GM21529 (cell line): ENCODE results near the gene GRIP2.
A peak's percentile ranks its signal among the peaks of the same experiment; 100 is the strongest.

Source experiments
- ATAC-seq: cut with Tn5 transposase; IDR thresholded peaks from one replicate; pipeline ENCODE4 v1.9.1; 2021; ENCODE audit not compliant: unreplicated experiment

The GRIP2 gene

DNA sequence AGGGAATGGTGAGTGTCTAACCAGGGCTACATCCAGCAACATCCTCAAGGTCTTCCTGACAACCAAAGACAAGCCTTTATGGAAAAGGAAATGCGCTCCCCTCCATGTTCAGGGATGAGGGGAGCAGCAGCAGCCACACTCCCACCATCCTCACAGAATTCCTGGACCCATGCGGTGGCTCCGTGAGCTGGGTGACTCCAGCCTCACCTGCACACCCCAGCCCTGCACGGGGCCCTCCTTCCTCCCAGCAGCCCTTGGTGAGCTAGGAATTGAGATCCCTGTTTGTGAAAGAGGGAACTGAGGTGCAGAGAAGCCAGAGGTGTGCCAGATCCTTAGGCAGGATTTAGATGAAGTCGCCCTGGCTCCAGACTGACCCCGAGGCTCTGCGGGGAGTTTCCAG lies 52.3 kb downstream of the GRIP2 start:
- no peak for ATAC-seq

DNA sequence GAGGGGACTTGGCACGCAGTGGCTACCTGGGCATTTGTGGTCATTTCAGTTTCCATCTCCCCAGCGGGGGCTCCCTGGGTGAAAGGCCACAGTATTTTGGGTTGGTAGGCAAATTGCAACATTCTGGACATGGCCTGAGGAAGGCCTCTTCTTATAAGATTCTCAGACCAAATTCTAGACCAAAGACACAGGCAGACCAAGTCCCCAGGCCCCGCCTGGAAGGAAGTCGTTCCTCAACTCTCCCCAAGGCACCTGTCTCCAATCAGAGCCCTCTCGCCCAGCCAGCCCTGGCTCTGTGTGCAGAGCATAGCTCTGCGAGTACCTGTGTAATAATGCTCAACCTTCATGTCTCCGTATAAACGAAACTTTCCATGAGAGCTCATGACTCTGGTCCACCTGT lies 53.1 kb downstream of the GRIP2 start:
- ATAC-seq: no peak

DNA sequence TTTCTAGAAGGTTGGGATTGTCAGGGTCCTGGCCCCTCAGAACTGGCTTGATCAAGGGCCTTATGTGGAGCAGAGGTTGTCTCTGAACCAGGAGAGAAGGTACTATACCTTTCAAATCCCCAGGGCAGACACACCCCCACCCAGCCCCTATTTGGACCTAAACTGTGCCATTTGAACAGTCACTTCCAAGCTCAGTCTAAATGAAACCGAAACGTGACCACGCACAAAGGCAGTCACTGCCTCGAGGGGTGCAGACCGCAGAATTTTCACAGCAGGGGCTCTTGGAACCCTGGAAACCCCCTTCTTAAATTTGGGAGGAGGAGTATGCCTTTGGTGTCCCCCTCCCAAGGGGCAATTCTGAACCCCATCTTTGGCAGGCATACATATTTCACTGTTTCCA lies 53.7 kb downstream of the GRIP2 start:
- ATAC-seq: peak; percentile 80

DNA sequence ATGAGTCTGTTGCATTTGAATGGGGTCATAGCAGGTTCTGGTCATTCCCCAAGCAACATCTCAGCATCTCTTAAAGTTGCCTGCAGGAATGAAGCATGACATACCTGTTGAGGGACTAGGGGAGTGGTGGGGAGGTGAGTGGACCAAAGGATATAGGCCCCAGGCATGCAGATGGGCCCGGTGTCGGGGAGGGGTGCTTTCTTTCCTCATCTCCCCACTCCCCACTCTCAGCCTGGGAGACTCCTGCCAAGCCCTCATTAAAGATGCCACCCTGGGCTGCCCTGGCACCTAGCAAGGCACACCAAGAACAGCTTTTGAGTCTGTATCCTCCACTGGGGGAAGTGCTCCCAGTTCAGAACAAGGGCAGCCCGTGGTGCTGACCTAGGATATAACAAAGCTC lies 54.2 kb downstream of the GRIP2 start:
- no peak for ATAC-seq

DNA sequence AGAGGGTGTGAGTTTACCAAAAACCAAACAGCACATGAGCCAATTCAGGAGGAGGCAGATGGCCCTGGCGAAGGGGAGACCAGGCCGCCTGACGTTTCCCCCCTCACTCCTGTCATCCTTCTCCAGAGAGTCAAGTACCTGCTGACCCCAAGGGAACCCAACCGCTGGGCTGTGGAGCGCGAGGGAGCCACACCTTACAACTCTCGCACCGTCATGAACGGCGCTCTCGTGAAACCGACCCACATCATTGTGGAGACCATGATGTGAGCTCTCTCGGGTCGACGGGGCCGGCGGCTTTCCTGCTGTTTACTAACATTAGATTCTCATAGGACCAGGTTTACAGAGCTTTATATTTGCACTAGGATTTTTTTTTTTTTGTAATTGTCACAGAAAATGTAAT lies 55.4 kb downstream of the GRIP2 start:
- ATAC-seq: no peak

DNA sequence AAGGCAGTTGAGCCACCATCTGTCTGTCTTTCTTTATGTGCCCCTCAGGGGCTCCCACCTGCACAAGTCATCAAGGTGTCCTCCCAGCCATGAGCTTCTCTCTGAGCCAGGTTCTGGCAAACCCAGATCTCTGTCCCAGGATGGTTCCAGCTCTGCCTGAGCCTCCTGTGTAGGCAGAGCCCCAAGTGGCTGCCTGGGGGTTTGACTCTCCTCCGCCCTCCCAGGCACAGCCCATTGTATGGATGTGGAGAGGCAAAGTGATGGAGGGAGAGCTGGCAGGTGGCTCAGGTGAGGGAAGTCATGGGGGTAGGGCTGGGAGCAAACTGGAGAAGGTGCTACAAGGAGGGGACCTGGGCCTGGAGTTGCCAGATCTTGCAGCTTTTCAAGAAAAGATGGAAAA lies 56.9 kb downstream of the GRIP2 start:
- no peak for ATAC-seq

DNA sequence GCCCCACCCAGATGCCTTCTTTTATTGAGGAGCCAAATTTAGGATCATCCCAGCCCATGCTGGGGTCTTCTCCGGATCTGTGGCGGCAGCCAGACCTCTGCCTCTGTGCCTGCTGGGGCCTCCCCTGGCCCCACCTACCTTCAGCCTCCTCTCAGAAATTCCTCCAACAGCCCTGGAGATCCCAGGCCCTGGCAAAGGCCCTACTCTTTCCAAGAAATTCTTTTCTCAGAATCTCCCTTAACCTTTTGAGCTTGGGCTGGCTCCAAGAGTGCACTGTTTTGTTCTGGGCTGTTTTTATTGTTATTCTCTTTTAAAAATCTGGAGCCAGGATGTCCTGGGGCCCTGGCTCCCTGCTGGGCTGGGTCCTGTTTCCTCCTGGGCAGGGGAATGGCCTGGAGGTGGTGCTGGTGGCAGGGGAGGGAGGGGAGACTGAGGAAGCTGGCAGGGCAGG lies 57.8 kb downstream of the GRIP2 start:
- no peak for ATAC-seq

DNA sequence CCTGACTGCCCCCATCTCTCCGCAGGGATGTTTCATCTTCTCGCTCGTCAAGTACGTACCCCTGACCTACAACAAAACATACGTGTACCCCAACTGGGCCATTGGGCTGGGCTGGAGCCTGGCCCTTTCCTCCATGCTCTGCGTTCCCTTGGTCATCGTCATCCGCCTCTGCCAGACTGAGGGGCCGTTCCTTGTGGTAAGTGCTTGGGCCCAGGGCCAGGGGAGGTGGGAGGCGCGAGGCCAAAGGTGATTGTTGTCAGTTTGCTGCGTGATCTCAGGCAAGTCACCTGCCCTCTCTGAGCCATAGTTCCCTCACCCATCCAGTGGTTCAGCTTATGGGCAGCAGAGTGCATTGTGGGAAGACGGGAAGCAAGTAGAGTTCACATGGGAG lies 58.5 kb downstream of the GRIP2 start:
- ATAC-seq: no peak

DNA sequence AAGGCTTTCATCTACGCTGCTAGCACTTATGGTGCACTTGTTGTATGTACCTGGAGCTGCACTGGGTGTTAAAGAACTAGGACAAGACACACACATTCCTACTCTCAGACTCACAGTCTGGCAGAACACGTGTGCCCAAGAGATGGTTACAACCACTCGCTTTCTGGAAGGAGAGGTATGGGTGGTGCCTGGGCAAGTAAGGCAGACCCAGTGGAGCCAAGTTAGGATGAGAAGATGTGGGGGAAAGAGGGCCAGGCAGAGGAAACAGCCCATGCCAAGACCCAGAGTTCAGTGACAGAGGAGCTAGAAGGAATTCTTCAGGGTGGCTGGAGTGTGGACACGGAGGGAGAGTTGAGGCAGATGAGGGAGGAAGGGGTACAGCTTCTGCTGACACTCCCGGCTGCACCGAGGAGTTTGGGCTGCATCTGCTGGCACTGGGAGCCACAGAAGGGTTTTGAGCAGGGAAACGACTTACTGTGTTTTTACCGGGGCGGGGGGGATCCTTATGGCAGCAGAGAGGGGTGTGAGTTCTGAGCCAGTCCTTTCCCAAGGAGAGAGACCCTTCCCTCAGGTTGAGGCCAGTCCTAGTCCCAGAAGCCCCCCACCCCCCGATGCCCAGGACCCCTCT lies 59.0 kb downstream of the GRIP2 start:
- ATAC-seq: no peak

DNA sequence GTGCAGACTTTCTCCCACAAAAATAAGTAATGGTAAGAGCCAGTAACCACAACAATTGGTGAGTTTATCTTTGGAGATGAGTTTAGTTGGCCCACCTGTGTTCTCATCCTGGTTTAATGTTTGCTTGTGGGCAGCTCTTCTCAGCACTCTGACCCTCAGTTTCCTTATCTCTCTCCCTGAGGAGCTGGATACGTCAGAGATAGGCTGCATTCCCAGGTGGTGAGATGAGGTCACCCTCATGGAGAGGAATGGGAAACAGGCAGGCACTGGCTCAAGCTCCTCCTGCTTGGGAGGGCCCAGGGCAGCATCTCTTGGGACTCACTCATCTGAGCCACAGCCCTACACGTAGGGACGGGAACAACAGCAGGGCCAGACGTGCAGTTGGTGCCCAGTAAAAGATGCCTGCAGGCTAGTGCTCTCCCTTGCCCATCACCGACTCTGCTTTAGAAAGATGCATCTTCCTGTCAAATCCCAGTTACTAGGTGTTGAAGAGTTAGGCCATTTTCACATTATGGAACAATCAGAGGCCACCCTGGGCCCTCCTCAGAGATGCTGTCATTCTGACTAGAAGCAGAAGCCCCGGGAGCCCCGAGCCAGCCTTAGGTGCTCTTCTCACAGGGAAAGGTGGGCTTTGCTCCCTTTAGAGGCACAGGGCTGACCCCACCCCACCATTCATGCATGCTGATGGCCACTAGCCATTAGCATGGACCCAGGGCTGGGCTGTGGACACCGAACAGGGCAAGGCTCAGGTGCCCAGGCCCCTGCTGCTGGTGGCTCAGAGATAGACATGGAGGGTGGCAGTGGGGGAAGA lies 59.7 kb downstream of the GRIP2 start:
- ATAC-seq: no peak

DNA sequence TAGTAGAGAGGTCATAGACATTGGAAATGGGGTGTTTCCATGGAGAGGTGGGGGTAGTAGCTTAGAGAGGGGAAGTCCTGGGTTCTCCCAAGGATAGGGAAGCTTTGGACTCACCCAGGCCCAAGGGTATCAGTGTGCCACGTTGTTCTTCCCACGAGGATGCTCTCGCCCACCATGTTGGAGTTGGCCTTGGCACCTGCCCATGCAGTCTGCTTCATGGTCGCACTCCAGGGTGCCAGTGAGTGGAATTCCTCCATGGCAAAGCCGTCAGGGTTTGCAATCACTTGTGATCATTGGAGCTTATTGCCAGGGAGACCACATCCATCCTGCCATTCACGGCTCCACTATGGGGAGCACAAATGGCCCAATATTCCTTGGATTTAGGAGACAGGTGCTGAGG lies 60.6 kb downstream of the GRIP2 start:
- no peak for ATAC-seq

DNA sequence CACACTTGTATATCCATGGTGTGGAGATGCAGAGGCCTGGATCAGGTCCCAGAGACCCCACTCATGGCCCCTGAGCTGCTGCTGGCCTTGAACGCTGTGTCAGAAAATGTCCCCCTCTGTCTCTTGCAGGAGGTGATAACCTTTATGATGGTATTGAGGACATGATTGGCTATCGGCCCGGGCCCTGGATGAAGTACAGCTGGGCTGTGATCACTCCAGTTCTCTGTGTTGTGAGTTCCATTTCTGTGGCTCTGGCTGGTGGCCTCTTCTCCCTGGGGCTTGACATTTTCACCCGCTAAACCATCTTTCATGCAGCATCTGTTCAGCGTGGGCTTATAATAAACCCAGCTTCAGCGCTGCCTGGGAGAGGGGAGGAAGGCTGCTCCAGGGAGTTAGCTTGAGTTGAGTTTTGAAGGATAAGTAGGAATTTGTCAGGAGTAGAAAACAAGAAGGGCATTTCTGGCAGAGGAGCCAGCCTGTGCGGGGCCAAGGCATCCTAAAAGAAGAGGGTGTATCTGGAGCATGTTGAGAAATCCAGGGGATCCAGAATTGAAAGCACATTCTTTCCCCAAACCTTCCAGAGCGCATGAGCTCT lies 61.1 kb downstream of the GRIP2 start:
- ATAC-seq: no peak

DNA sequence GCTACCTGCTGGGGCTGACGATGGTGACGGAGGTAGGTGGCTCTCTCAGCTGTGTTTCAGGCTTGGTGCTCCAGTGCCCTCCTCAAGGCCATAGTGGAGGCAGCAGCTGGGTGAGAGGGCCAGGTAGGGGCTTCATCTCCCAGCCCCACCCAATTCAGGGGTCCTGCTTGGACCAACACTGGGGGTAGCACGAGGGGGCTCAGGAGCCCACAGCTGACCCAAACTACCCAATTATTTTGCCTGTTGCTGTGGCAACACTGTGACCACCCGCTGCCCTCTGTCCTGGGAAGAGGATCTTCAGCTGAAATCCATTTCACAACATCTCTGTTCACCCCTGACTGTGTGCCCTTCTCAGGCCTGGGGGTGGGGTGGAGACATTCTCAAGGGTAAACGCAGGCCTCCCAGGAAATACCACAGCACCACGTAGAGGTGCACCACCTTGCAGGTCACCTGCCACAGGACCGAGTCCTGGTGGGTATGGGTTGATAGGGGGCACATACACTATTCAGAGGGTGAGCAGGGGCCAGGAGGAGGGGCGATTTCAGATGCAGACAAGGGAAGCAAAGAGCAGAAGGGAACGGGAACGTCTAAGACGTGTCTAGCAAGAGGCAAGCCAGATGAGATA lies 62.7 kb downstream of the GRIP2 start:
- no peak for ATAC-seq

DNA sequence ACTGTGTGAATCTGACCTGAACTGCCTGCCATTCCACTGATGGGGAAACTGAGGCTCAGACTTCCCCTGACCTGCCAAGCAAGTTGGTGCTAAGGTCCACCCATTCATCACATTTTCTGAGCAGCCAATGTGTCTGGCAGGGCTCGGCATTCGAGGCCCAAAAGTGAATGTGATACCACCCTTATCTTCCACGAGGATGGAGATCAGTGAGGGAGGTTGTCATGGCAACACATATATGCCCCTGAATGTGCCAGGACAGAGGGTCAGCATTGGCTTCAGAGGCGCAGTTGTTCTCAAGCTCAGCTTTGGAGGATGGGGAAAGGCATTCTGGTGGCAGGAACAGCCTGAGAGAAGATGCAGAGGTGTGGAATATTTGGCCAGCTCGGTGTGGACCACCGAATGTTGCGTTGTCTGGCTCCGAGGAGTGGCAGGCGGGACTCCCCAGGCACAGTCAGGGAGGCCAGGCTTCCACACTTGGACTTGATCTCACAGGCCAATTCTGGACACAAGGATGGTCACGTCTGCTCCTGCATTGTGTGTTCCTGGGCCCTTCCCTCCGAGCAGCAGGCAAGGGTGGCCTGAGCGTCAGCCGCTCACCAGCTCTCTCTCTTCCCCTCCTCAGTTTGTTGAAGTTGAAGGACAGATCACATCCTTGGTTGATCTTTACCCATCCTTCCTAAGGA lies 63.4 kb downstream of the GRIP2 start:
- ATAC-seq: no peak

DNA sequence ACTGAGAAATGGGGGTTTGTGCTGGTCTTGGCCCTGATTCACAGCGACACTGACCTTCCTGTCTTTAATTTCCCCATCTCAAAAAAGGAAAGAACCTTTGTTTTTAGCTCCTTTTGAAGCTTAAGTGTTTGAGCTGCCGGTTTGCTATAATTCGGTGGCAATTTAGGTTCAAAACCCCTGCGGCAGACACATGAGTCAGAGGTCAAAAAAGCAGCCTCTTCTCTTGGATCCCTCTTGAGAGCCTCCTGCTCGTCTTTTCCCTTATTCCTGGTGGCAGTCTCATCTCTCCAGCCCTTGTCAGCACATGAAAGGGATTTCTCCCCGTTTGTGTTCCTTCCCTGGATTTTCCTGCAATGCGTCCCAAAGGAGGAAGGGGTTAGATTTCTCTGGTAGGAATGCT lies 64.5 kb downstream of the GRIP2 start:
- ATAC-seq: no peak

DNA sequence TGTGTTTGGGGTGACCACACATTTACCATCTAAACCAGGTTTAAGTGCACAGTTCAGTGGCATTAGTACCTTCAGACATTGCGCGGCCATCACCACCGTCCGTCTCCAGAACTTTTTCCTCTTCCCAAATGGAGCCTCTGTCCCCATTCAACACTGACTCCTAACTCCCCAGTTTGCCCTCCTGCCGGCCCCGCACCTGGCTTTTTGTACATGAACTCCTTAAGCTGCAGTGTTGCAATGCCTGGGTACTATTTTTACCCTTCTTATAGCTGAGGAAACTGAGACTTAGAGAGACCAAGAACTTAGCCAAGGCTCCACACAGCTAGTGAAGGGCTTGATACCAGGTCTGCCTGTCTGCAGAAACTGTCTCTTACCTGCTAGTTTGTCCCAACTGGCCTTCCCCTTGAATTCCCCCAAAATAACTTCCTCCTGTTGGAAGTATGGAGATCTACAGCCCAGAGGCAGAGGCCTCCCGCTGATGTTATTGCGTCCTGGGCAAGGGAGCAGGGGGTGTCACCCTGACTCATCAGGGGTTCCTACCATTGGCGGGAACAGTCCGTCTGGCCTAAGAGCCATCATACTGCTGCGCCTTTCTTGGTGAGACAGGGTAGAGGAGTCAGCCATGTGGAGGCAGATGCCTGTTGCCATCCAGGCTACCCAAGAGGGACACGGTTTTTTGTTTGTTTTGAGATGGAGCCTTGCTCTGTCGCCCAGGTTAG lies 65.6 kb downstream of the GRIP2 start:
- no peak for ATAC-seq

DNA sequence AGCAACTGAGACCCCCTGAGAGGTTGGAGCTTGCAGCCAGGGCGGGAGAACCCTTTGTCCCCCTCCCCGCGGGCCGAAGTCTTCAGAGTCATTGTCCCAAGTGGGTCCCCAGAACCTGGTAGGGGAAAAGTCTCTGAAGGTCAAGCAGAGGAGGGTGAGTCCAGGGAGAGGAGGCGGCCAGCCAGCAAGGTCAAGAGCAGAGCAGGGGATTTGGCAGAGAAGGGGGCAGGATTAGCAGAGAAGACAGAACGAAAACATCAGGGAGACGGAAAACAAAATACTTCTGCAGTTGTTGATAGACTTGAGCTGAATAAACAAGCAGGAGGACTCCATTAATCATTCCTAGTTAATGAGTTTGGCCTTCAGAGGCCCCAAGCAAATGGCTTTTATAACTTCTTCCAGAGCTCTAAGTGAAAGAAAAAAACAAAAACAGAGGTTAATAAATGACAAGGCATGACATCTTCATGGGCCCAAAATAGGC lies 66.7 kb downstream of the GRIP2 start:
- ATAC-seq: no peak

DNA sequence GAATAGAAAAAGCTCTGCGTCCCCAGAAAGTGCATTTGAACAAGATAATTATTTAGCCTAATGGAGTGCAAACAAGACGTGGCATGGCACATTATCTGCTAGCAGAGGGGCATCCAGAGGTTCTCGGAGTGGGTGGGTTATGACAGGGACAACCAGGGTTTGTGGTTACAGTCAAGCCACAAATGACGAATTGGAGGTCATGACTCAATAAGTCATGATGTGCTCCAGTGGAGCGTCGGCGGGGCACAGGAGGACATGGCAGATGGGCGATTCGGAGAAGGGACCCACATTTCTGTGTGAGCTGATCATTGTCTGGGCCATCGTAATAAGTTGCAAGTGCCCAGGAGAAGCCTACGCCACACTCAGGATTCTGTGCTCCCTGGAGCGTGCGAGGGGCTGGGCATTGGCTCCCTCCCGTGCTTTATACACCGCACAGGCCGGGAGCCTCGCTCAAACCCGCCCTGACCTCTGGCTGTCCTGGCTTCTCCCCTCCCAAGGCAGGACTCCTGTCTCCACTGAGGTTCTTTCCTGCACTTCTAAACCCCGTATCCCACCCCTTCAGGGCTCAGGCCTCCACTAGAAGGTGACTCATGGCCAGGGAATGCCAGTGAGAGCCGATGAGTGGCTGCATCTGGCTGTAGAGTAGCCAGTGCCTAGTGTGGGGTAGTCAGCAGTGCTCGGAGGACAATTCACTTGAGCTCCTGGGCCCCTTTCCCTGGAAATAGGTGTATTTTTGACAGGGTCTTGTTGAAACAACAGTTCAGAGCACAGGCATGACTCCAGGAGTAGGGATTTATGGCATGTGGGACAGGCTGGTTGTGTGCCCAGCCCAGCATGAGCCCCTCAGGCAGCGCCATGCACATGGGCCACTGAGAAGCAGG lies 67.4 kb downstream of the GRIP2 start:
- no peak for ATAC-seq

DNA sequence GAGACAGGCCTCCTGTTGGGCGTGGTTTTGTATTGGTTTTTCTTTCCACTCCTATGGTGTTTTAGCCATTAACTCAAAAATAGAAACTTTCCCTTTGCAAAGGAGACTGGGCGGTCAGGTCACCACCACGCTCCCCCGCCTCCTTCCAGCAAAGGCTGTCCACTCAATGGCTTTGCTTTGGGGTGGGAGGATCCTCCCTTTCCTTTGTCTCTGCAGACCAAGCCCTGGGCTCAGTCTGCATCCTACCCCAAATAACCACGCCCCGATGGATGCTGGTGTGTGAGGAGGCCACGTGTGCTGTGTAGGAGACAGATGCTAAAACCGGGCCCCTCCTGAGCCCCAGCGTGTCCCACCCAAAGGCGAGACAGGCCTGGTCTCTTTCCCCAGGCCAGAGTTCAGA lies 68.5 kb downstream of the GRIP2 start:
- no peak for ATAC-seq

DNA sequence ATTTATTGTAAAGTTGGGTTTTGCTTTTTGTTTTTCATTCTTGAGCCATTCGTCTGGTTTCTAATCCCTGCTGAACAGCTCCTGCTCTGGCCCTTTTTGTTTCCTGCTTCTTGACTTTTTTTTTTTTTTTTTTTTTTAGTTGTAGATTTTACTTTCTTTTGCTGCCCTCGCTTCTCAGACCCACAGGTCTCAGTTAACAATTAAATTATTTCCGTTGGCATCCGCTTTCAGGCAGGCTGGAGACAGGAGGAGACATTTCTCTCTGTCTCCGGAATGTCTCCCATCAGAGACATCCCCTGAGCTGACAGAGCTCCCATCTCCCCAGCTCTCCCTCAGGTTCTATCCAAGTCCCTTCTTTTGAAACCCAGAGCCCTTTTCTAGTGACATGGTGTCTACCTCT lies 69.1 kb downstream of the GRIP2 start:
- ATAC-seq: no peak
